Adrenal gland (tissue), 5 donors: ENCODE measurements around the gene MOB3B.

ENCODE experiments used
- POLR2A ChIP-seq, 2 donors: fragments of 450-650 bp; IDR thresholded peaks; one replicate each; pipeline ENCODE4 v1.6.1; 2017; ENCODE audit warnings: antibody characterized with exemption in 2 of 2, mild to moderate bottlenecking in 2 of 2, moderate library complexity in 1 of 2
- TF ChIP-seq, protein P1 (sequence below), 6 experiments: fragments of 450-650 bp in 4 of 6; fragments of 200-600 bp in 2 of 6; sonication (generic) in 1 of 6; IDR thresholded peaks; 1 replicate in 5 of 6; 2 replicates in 1 of 6; pipeline versions ENCODE4 v1.5.1 to v1.8.0; 2016 to 2021; ENCODE audit warnings: antibody characterized with exemption in 6 of 6, mild to moderate bottlenecking in 2 of 6, moderate library complexity in 1 of 6
- donor health status: DM: no; HTN: no; CAD: no.

DNA sequence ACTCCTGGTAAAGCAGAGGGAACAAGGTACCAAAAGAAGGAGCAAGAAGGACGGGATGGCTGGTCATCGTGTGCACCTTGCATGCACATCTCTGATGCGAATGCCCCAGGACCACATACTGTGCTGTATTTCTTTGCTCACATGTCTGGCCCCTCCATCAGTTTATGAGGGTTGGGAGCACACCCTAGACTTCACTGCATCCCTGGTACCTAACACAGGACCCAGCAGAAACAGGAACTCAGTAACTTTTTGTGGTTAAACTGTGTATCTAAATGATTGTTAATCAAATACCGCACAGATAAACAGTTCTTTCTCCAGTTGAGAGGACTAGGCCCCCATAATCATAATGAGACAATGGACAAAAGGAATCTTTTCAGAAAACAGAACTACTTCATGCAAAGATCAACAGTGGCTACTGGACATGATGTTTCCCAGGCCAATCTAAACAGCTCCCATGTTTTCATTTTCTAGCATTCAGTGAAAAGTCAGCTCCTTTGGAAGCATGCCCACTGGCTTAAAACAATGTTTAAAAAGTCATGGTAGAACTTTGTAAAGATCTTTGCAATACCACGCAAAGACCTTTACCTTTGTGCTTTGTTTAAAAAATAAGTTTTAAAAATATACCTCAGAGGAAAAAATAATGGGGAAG, 61.0 kb downstream of the MOB3B start:
- TF ChIP-seq, protein P1, sequence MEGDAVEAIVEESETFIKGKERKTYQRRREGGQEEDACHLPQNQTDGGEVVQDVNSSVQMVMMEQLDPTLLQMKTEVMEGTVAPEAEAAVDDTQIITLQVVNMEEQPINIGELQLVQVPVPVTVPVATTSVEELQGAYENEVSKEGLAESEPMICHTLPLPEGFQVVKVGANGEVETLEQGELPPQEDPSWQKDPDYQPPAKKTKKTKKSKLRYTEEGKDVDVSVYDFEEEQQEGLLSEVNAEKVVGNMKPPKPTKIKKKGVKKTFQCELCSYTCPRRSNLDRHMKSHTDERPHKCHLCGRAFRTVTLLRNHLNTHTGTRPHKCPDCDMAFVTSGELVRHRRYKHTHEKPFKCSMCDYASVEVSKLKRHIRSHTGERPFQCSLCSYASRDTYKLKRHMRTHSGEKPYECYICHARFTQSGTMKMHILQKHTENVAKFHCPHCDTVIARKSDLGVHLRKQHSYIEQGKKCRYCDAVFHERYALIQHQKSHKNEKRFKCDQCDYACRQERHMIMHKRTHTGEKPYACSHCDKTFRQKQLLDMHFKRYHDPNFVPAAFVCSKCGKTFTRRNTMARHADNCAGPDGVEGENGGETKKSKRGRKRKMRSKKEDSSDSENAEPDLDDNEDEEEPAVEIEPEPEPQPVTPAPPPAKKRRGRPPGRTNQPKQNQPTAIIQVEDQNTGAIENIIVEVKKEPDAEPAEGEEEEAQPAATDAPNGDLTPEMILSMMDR (IDR thresholded peaks at IDR 0.05): no peak
- TF ChIP-seq POLR2A (IDR thresholded peaks at IDR 0.05): no peak
